Measurements from ENCODE around the gene SNRNP48.

GRCh38 chr6:7546896-7547295, 43.1 kb upstream of the SNRNP48 start:
- TF ChIP-seq CTCF (IDR thresholded peaks at IDR 0.05) (no peak), POLR2A (IDR thresholded peaks at IDR 0.05) (peak in 2 of 4 donors; percentile 30 to 35)

All from esophagus squamous epithelium (tissue), 4 donors.